Chondrocyte (in vitro differentiated cells): Measurements from ENCODE around the gene CDC42EP5. TPM values are rescaled to one million over a fixed set of nuclear protein-coding genes. Genes with fewer than 3 reads are reported as not detected.
A peak's percentile ranks its signal among the peaks of the same experiment; 100 is the strongest.

ENCODE experiments used
- DNase-seq: peaks from one replicate; pipeline ENCODE4 v3.0.0; 2021; ENCODE audit warnings: mixed read lengths, low spot score
- H3K27ac Mint-ChIP-seq: one replicate; pipeline ENCODE4 v1.8.0; 2021; ENCODE audit warnings: mild to moderate bottlenecking, moderate library complexity, mixed read lengths; ENCODE audit not compliant: unreplicated experiment
- H3K27me3 Mint-ChIP-seq: 2 replicates; pipeline ENCODE4 v1.8.0; 2021; ENCODE audit warnings: low read depth, mixed read lengths
- H3K36me3 Mint-ChIP-seq: 2 replicates; pipeline ENCODE4 v1.8.0; 2021; ENCODE audit warnings: low read depth, mixed read lengths
- H3K4me1 Mint-ChIP-seq: 2 replicates; pipeline ENCODE4 v1.8.0; 2021; ENCODE audit warnings: low read depth, mild to moderate bottlenecking, mixed read lengths
- H3K4me3 Mint-ChIP-seq: one replicate; pipeline ENCODE4 v1.8.0; 2021; ENCODE audit warnings: mild to moderate bottlenecking, moderate library complexity, mixed read lengths; ENCODE audit not compliant: unreplicated experiment
- H3K9me3 Mint-ChIP-seq: 2 replicates; pipeline ENCODE4 v1.8.0; 2021; ENCODE audit warnings: low read depth, mixed read lengths
- CTCF ChIP-seq: fragments of 200-600 bp; sonication (generic); IDR thresholded peaks from 2 replicates; pipeline ENCODE4 v1.5.0; 2021; ENCODE audit warnings: antibody characterized with exemption, mild to moderate bottlenecking, moderate library complexity
- total RNA-seq: library from RNA; stranded (reverse); gene quantifications from 3 replicates; pipeline ENCODE4 v1.2.1, GENCODE V29; 2021

Gene CDC42EP5
- total RNA-seq, 1 donor from 2014 or later = 66.4 TPM

DNA sequence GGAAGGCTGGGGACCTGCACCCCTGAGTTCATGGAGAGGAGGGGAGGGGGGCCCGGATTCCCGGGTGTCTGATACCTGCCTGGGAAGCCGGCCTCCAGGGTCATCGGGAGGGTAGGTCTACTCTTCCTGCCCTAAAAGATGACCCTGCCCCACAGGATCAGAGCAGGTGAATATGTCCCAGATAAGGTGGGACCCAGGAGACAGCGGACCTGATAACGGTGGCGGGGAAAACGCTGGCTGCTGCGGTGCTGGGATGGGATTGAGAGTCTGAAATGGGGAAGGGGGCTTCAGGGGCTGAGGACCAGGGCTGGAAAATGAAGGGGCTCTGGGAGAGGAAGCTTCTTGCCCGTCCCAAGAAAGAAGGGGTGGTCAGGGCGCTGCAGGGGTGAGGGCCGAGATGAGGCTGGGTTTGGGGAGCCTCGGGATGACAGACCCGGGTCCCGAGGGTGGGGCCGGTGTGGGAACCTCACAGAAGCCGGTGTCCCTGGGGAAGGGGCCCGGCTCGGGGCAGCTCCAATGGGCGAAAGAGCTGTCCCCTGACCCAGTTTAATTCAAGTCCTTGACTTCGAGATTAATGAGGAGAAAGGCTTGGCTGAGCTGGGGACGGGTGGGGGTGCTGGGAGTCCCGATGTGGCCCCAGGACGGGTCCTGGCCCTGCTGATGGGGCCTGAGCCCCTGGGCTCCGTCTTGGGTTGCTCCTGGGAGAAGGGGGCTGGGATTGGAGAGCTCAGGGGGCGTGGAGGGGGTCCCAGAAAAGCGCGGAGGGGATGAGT, 57.0 kb downstream of the CDC42EP5 start:
- Mint-ChIP-seq H3K36me3 (peaks cover 3% of the 10 kb centered on the region), H3K9me3 (peaks cover 4% of the 10 kb centered on the region), H3K4me3 (no peak overlapping the region), H3K4me1 (peaks cover 8% of the 10 kb centered on the region), H3K27ac (no peak overlapping the region), H3K27me3 (peaks cover 30% of the 10 kb centered on the region)
- no peak for DNase-seq
- TF ChIP-seq CTCF = no peak

- Mint-ChIP-seq H3K4me3 (no peak within 1 kb of the TSS), H3K9me3 (peaks cover 4% of the 10 kb centered on the region), H3K36me3 (peaks cover 3% of the 10 kb centered on the region), H3K4me1 (peaks cover 5% of the 10 kb centered on the region), H3K27me3 (peaks cover 33% of the 10 kb centered on the region), H3K27ac (no peak within 1 kb of the TSS)
- DNase-seq = no peak
- TF ChIP-seq CTCF = peak; percentile 71
Measured at GRCh38 chr19:54415208-54415900, 57.7 kb downstream of the CDC42EP5 start, which contains the start of gene TTYH1. TTYH1 (plus strand) TSS chr19:54415464; CDS start chr19:54415553, 89 bp downstream.

Other genes starting within 250 kb of the CDC42EP5 start
- not detected in 3 replicates for gene LILRA6, start 230.5 kb downstream of the CDC42EP5 start, total RNA-seq
- gene LILRB5, start 216.0 kb downstream of the CDC42EP5 start, total RNA-seq = not detected in 3 replicates
- not detected in 3 replicates for gene LILRB2, start 192.2 kb downstream of the CDC42EP5 start, total RNA-seq
- gene LILRA5, start 160.1 kb downstream of the CDC42EP5 start, total RNA-seq = not detected in 3 replicates
- gene LILRA4, start 134.1 kb downstream of the CDC42EP5 start, total RNA-seq = not detected in 3 replicates
- gene LAIR1, start 108.4 kb downstream of the CDC42EP5 start, total RNA-seq = not detected in 3 replicates
- gene TTYH1, start 57.8 kb downstream of the CDC42EP5 start, total RNA-seq = 0.49 TPM in 1 of 3 replicates, not detected in the others
- 110 to 166 TPM (median 116 TPM) in 3 replicates for gene LENG8, start 24.1 kb downstream of the CDC42EP5 start, total RNA-seq
- 10.2 to 14.8 TPM (median 13.2 TPM) in 3 replicates for gene LENG9, start 9.5 kb downstream of the CDC42EP5 start, total RNA-seq
- not detected in 3 replicates for gene LAIR2, start 29.5 kb upstream of the CDC42EP5 start, total RNA-seq
- gene LILRA2, start 100.5 kb upstream of the CDC42EP5 start, total RNA-seq = not detected in 3 replicates
- gene LILRA1, start 120.3 kb upstream of the CDC42EP5 start, total RNA-seq = not detected in 3 replicates
- not detected in 3 replicates for gene LILRB1, start 157.2 kb upstream of the CDC42EP5 start, total RNA-seq
- not detected in 3 replicates for gene LILRB4, start 189.7 kb upstream of the CDC42EP5 start, total RNA-seq